Prostate gland (tissue), 2 donors: Measurements from ENCODE around the gene CTAGE1.

Experiments
- CTCF ChIP-seq, 4 experiments: fragments of 200-600 bp in 2 of 4; fragments of 450-650 bp in 2 of 4; sonication (generic) in 2 of 4; IDR thresholded peaks; 1 replicate in 3 of 4; 2 replicates in 1 of 4; pipeline ENCODE4 v1.5.1; 2016 to 2019; ENCODE audit warnings: antibody characterized with exemption in 4 of 4, mild to moderate bottlenecking in 2 of 4, moderate library complexity in 2 of 4
- POLR2A ChIP-seq: fragments of 450-650 bp; IDR thresholded peaks from one replicate; pipeline ENCODE4 v1.6.1; 2016; ENCODE audit warnings: antibody characterized with exemption, mild to moderate bottlenecking

GRCh38 chr18:22432657-22433137 lies 15.0 kb upstream of the CTAGE1 start:
- TF ChIP-seq CTCF (IDR thresholded peaks at IDR 0.05): no peak
- TF ChIP-seq POLR2A: no peak
